Right lobe of liver (tissue), 6 donors: Measurements from ENCODE around the gene TOR4A. TPM values are rescaled to one million over a fixed set of nuclear protein-coding genes. Genes with fewer than 3 reads are reported as not detected.

Experiments
- ATAC-seq, 4 donors: fragments of 200-7000 bp; cut with Tn5 transposase; one replicate each; pipeline ENCODE4 v1.9.1; 2020; ENCODE audit warnings: mild to moderate bottlenecking in 4 of 4, moderate library complexity in 4 of 4
- DNase-seq, 3 donors: peaks; one replicate each; pipeline ENCODE4 v3.0.0-alpha.2; 2020
- H3K27ac ChIP-seq, 3 donors: fragments of 200-600 bp; one replicate each; pipeline ENCODE4 v1.8.0; 2022
- H3K27me3 ChIP-seq, 2 donors: fragments of 200-600 bp; one replicate each; pipeline ENCODE4 v1.8.0; 2022
- H3K36me3 ChIP-seq, 4 donors: fragments of 200-600 bp; sonication (generic) in 1 of 4; one replicate each; pipeline versions ENCODE4 v1.5.1 to v1.8.0; 2017 to 2022; ENCODE audit warnings: control low read depth in 1 of 4
- H3K4me1 ChIP-seq, 4 donors: fragments of 200-600 bp; sonication (generic) in 1 of 4; one replicate each; pipeline versions ENCODE4 v1.5.1 to v1.8.0; 2017 to 2022; ENCODE audit warnings: control low read depth in 1 of 4
- H3K4me3 ChIP-seq, 3 donors: fragments of 200-600 bp; one replicate each; pipeline ENCODE4 v1.8.0; 2022
- H3K9me3 ChIP-seq, 4 donors: fragments of 200-600 bp; sonication (generic) in 1 of 4; one replicate each; pipeline versions ENCODE4 v1.5.1 to v1.8.0; 2017 to 2022; ENCODE audit warnings: control low read depth in 1 of 4
- POLR2A ChIP-seq: fragments of 450-650 bp; IDR thresholded peaks from one replicate; pipeline ENCODE4 v1.6.1; 2017; ENCODE audit warnings: antibody characterized with exemption, mild to moderate bottlenecking
- WGBS: methylation state at CpG from one replicate; pipeline ENCODE4 v1.1.6; 2018; ENCODE audit warnings: low coverage, low lambda C conversion rate; ENCODE audit not compliant: insufficient coverage; ENCODE audit errors: missing lambda C conversion rate; 5-methylcytosine and 5-hydroxymethylcytosine counted together
- intact Hi-C, 2 donors: fragments of 100-400 bp; cut with DNase I; formaldehyde crosslinking; loops; one replicate each; pipeline versions ENCODE4 v1.11.2 to v1.14.1; 2022
- total RNA-seq, 6 experiments: library from RNA; depleted of rRNA in 2 of 6; stranded (reverse); fragments of >200 nt in 2 of 6; fragmentation: NEBNext Ultra II Directional in 3 of 6; extraction: Animal tissue kit (Norgen Biotek cat#: 25700) in 3 of 6; gene quantifications; one replicate each; pipeline versions ENCODE4 v1.1.0 to v1.2.4, GENCODE V29; 2016 to 2023
- TF ChIP-seq, protein P1 (sequence below), 4 donors: fragments of 200-600 bp in 3 of 4; fragments of 450-650 bp in 1 of 4; IDR thresholded peaks; one replicate each; pipeline versions ENCODE4 v1.5.1 to v1.8.0; 2016 to 2022; ENCODE audit warnings: antibody characterized with exemption in 4 of 4, mild to moderate bottlenecking in 2 of 4
- donor health status: DM: no; HTN: yes; CAD: no.
- donor health status: DM: no; HTN: no; CAD: no.
- donor health status: DM: no; HTN: no; CAD: no.
- donor health status: DM: no; HTN: yes; CAD: no.
- donor health status: DM: no; HTN: yes; CAD: no.

TOR4A gene
- total RNA-seq, 6 experiments from 2014 or later = 2.2 to 4.9 (median 3.7) TPM

DNA sequence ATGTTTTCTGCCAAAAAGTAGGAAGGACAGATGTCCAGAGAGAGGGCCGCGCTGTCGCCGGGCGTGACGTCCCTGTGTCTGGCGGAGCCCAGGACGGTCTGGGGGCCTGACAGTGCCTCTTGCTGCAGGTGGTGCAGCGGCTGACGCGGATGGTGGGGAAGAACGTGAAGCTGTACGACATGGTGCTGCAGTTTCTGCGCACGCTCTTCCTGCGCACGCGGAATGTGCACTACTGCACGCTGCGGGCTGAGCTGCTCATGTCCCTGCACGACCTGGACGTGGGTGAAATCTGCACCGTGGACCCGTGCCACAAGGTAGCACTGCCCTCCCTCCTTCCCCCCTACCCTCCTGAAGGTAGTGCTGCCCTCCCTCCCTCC is 14.6 kb upstream of the TOR4A start:
- DNase-seq = peak in 1 of 3 donors; percentile 49
- peak in 1 of 4 donors; percentile 12 for ATAC-seq
- Histone ChIP-seq H3K9me3 (no peaks in the 10 kb centered on the region), H3K36me3 (peaks cover 0 to 25% (median 2%) of the 10 kb centered on the region in 4 donors), H3K4me1 (peaks cover 0 to 3% (median 0%) of the 10 kb centered on the region in 4 donors), H3K4me3 (no peak overlapping the region), H3K27ac (no peak overlapping the region), H3K27me3 (no peaks in the 10 kb centered on the region)
- intact Hi-C loops = no loop called here
- WGBS = no CpG with 5 or more reads among the region's 24 CpGs
- TF ChIP-seq, protein P1, sequence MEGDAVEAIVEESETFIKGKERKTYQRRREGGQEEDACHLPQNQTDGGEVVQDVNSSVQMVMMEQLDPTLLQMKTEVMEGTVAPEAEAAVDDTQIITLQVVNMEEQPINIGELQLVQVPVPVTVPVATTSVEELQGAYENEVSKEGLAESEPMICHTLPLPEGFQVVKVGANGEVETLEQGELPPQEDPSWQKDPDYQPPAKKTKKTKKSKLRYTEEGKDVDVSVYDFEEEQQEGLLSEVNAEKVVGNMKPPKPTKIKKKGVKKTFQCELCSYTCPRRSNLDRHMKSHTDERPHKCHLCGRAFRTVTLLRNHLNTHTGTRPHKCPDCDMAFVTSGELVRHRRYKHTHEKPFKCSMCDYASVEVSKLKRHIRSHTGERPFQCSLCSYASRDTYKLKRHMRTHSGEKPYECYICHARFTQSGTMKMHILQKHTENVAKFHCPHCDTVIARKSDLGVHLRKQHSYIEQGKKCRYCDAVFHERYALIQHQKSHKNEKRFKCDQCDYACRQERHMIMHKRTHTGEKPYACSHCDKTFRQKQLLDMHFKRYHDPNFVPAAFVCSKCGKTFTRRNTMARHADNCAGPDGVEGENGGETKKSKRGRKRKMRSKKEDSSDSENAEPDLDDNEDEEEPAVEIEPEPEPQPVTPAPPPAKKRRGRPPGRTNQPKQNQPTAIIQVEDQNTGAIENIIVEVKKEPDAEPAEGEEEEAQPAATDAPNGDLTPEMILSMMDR (IDR thresholded peaks at IDR 0.05) = no peak
- TF ChIP-seq POLR2A = no peak

DNA sequence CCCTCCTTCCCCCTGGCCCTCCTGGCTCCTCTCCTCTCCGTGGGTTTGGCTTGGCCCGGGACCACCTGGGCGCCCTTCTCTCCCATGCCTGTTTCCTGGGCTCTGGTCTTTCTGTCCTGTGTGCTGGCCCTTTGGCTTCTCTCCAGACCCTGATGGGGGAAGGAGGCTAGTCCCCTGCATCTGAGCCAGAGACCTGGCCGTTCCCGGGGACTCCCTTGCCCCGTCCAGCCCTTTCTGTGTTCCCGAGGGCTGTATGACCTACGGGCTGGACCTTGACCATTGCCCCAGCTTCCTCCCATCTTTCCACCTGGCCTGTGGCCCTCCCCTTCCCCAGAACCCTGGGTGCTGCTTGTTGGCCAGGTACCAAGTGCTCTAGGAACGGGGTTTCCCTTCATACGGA is 14.0 kb upstream of the TOR4A start:
- no peak for TF ChIP-seq POLR2A
- TF ChIP-seq, protein P1 (IDR thresholded peaks at IDR 0.05) = no peak
- WGBS = 30% methylated on average over 8 of the region's 10 CpGs
- Histone ChIP-seq H3K4me1 (peaks cover 0 to 9% (median under 1%) of the 10 kb centered on the region in 4 donors), H3K27ac (no peak overlapping the region), H3K9me3 (no peaks in the 10 kb centered on the region), H3K27me3 (no peaks in the 10 kb centered on the region), H3K4me3 (no peak overlapping the region), H3K36me3 (peaks cover 0 to 21% (median 2%) of the 10 kb centered on the region in 4 donors)
- intact Hi-C loops = no loop called here
- DNase-seq (peak in 1 of 3 donors; percentile 48), ATAC-seq (peak in 3 of 4 donors; percentile 4 to 29 (median 15))

DNA sequence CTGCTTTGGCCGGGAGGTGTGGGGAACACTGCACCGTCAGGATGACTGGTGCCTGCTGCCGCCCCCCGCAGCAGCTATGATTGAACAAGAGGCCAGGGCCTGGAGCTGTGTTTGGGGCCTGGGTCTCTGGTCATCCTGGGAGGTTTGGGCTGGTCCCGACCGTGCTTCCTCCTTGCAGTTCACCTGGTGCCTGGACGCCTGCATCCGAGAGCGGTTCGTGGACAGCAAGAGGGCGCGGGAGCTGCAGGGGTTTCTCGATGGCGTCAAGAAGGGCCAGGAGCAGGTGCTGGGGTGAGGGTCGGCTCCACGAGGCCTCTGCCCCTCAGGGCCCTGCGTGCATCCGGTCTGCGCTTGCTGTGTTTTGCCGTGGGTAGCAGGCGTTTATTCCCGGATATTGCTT is 13.5 kb upstream of the TOR4A start:
- no peak for TF ChIP-seq POLR2A
- TF ChIP-seq, protein P1 (IDR thresholded peaks at IDR 0.05) = no peak
- peaks cover 0 to 15% (median 4%) of the 10 kb centered on the region in 4 donors for H3K4me1 ChIP-seq

DNA sequence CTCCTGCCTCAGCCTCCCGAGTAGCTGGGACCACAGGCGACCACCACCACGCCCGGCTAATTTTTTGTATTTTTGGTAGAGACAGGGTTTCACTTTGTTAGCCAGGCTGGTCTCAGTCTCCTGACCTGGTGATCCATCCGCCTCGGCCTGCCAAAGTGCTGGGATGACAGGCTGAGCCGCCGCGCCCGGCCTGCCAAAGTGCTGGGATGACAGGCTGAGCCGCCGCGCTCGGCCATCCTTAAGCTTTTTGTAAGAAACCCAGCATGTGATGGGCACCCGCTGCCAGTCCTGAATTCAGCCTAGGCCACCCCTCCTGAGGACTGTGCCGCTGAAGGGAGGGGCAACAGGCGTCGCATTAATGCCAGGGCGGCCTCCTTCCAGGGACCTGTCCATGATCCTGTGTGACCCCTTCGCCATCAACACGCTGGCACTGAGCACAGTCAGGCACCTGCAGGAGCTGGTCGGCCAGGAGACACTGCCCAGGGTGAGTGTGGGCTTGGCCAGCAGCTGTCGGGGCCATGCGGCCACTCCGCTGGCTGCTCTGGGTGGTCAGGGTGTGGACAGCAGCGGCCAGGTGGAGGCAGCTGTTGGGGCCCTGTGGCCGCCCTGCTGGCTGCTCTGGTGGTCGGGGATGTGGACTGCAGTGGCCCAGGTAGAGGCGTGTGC is 11.9 kb upstream of the TOR4A start:
- ATAC-seq (no peak), DNase-seq (peak in 1 of 3 donors; percentile 45)
- Histone ChIP-seq H3K9me3 (no peaks in the 10 kb centered on the region), H3K27me3 (no peaks in the 10 kb centered on the region), H3K27ac (no peak overlapping the region), H3K4me1 (peaks cover 0 to 23% (median 12%) of the 10 kb centered on the region in 4 donors), H3K4me3 (no peak overlapping the region), H3K36me3 (peaks cover 0 to 13% (median 2%) of the 10 kb centered on the region in 4 donors)
- no peak for TF ChIP-seq POLR2A
- TF ChIP-seq, protein P1 (IDR thresholded peaks at IDR 0.05) = no peak
- WGBS = 84% methylated on average over 7 of the region's 29 CpGs
- intact Hi-C loops = no loop called here

More for the DNA sequence above, 13.5 kb upstream of the TOR4A start:
- ATAC-seq (no peak), DNase-seq (peak in 1 of 3 donors; percentile 51)
- H3K4me3 ChIP-seq = no peak overlapping the region
- H3K27ac ChIP-seq = no peak overlapping the region
- H3K36me3 ChIP-seq = peaks cover 0 to 16% (median 2%) of the 10 kb centered on the region in 4 donors
- no peaks in the 10 kb centered on the region for H3K27me3 ChIP-seq
- WGBS = no CpG with 5 or more reads among the region's 22 CpGs
- H3K9me3 ChIP-seq = no peaks in the 10 kb centered on the region
- intact Hi-C loops = no loop called here
